RPMI7951 (cell line): Measurements from ENCODE around the gene PITPNM3. TPM values are rescaled to one million over a fixed set of nuclear protein-coding genes. Genes with fewer than 3 reads are reported as not detected.
A peak's percentile ranks its signal among the peaks of the same experiment; 100 is the strongest.

Experiments used
- DNase-seq: peaks from one replicate; pipeline ENCODE4 v3.0.0-alpha.2; 2012; ENCODE audit warnings: low read depth
- total RNA-seq: library from RNA; depleted of rRNA; stranded (reverse); fragments of >200 nt; shearing (Covaris generic); gene quantifications from 2 replicates; pipeline ENCODE4 v1.2.3, GENCODE V29; 2014

The PITPNM3 gene
- total RNA-seq, 1 experiment from 2014 or later = 0.12 TPM

GRCh38 chr17:6462692-6463091 lies 93.7 kb downstream of the PITPNM3 start:
- DNase-seq = no peak

- DNase-seq = no peak
Measured at GRCh38 chr17:6461792-6462524, 94.4 kb downstream of the PITPNM3 start.

GRCh38 chr17:6461246-6461645 lies 95.1 kb downstream of the PITPNM3 start:
- DNase-seq = no peak

- DNase-seq = no peak
Measured at GRCh38 chr17:6460531-6461161, 95.7 kb downstream of the PITPNM3 start.

- DNase-seq = no peak
Measured at GRCh38 chr17:6458460-6458950, 97.8 kb downstream of the PITPNM3 start.

- DNase-seq = no peak
Measured at GRCh38 chr17:6457688-6458459, 98.5 kb downstream of the PITPNM3 start.

- peak; percentile 71 for DNase-seq
Measured at GRCh38 chr17:6456914-6457687, 99.3 kb downstream of the PITPNM3 start.

- no peak for DNase-seq
Measured at GRCh38 chr17:6456321-6456720, 100.0 kb downstream of the PITPNM3 start.

GRCh38 chr17:6455321-6455705 lies 101.0 kb downstream of the PITPNM3 start:
- peak; percentile 15 for DNase-seq

GRCh38 chr17:6454495-6455320 lies 101.6 kb downstream of the PITPNM3 start:
- DNase-seq = peak; percentile 11

- DNase-seq = no peak
Measured at GRCh38 chr17:6453279-6454024, 102.9 kb downstream of the PITPNM3 start.

- no peak for DNase-seq
Measured at GRCh38 chr17:6452471-6453266, 103.7 kb downstream of the PITPNM3 start.

- no peak for DNase-seq
Measured at GRCh38 chr17:6450926-6451832, 105.2 kb downstream of the PITPNM3 start.

GRCh38 chr17:6449307-6449706 lies 107.0 kb downstream of the PITPNM3 start:
- no peak for DNase-seq

- DNase-seq = no peak
Measured at GRCh38 chr17:6448473-6448872, 107.9 kb downstream of the PITPNM3 start.

GRCh38 chr17:6446516-6447100 lies 109.7 kb downstream of the PITPNM3 start:
- no peak for DNase-seq

GRCh38 chr17:6444571-6445335 lies 111.6 kb downstream of the PITPNM3 start:
- no peak for DNase-seq
